NCI-H146 (cell line): Measurements from ENCODE around the gene COL26A1.
"Not testable (repeated sequence)": the region's sequence is repeated elsewhere in the genome, so short reads cannot be mapped to it uniquely, and the experiment has no call there.

Experiments
- DNase-seq: peaks from one replicate; lab custom pipeline; 2025; lab: John Stamatoyannopoulos, UW

Gene COL26A1

DNA sequence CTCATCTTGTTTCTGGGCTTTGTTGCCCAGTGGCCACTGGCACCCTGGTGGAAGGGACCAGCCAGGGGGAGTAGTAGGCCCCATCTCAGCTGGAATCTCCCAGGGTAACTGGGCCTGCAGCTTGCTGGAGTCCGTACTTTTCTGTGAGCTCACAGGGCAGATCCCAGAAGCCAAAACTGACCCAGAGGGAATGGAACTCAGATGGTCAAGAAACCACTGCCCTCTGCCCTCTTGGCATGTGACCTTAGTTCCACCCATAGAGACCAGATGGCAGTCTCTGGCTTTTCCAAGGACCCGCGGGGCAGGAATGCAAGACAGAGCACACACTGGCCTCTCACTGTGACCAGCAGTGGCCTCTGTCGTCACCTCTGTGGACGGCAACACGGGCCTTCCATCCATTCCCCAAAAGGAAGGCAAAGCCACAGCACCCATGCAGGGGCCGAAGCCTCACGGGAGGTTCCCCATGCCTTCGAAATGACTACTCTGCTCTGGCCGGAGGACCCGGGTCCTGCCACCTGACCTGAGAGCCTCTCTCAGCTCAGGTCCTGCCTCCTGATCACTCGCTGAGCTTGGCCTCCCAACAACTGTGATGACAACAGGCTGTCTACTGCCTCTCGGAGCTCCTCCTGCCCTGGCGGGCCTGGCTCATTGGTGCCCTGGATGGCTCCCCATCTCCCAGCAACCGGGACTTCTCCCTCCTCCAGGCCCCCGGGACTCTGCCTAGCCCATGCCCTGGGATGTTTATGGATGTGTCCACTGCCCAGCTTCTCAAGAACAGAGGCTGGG, 236.5 kb downstream of the COL26A1 start:
- DNase-seq, result no peak

DNA sequence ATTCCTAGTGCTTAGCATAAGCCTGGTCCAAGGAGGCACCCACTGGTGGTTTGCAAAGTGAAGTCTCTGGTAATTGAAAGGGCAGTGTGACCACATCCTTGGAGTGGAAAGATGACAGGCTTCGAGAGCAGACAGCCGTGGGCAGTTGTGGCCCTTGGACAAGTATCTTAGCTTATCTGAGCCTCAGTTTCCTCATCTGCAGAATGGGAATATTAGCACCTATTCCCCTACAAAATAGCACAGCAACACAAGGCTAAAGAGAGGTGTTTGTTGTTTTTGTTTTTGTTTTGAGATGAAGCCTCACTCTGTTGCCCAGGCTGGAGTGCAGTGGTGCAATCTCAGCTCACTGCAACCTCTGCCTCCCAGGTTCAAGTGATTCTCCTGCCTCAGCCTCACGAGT, 237.1 kb downstream of the COL26A1 start:
- DNase-seq, result no peak

DNA sequence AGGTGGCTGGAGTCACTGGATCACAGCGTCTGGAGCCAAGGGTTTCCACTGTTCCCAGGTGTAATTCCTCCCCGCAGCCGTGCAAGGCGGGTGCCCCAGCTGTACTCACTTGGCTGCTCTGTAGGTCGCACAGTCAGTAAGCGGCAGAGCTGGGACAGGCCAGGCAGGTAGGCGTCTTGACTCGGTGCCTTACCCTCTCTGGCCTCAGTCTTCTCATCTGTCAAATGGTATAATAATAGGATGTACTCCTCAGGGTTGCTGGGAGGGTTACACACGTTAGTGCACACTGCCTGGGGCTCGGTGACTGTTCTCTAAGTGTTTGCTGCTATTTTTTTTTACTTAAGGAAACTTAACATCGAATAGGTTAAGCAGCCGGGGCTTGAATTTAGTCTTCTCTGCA, 239.4 kb downstream of the COL26A1 start:
- no peak for DNase-seq

DNA sequence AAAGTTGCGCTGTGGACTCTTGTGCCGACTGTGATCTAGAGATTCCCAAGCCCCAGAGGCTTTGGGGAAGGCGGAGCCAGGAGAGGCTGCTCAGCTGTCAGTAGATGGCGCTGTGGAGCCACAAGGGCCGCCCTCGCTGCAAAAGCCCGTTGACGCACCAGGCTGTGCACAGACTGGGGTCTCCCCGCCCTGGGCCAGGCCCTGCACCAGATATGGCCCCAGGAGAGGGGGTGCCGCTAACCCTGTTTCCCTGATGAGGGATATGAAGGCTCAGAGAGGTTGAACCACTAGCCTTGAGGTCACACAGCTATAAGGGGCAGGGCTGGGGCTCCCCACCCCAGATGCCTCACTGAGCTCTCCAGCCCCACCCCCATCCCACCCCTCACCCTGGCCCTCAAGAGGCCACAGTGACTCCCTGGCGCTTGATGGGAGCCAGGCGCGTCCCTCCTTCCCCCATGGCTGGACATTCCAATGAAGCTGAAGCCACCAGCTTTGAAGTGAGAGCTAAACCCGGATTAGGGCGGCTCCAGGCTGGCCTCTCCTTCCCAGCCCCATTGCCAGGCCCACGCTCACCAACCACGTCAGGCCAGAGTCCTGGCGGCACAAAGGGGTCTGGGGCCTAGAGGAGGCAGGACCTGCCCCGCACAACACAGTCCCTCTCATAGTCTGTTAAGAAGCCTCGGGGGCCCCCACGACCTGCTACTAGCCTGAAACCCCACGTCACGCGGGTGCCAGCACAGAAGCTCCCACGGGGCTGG, 240.0 kb downstream of the COL26A1 start:
- peak; percentile 55 for DNase-seq

DNA sequence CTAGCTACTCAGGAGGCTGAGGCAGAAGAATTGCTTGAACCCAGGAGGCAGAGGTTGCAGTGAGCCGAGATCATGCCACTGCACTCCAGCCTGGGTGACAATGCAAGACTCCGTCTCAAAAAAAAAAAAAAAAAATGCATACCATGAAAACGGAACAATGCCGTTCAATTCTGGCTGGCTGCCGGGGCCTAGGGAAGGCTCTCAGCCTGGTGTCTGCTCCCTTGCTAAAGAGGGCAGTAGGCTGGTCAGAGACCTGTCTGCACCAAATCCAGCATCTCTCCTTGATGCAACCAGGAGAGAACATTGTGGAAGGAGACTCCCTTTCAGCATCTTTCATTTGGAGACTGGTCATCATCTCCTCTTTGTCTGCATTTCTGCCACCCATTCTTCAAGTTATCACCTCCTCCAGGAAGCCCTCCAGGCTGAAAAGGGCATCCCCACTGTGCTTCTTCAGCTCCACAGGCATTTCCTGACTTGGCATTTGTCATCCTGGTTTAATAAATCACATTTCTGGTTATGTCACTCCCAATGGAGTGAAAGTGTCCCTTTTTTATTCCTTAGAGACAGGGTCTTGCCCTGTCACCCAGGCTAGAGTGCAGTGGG, 241.8 kb downstream of the COL26A1 start:
- no peak for DNase-seq

DNA sequence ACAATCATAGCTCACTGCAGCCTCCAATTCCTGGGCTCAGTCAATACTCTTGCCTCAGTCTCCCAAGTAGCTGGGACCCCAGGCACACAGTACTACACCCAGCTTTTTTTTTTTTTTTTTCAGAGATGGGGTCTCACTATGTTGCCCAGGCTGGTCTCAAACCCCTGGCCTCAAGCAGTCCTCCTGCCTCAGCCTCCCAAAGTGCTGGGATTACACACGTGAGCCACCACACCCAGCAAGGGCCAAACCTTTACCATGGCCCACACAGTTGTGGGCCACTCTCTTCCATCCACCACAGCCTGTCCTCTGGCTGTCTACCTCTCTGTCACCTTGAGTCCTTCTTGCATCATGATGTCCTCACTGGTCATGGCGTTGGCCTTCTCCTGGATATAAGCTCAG, 242.3 kb downstream of the COL26A1 start:
- DNase-seq, result not testable (repeated sequence)

DNA sequence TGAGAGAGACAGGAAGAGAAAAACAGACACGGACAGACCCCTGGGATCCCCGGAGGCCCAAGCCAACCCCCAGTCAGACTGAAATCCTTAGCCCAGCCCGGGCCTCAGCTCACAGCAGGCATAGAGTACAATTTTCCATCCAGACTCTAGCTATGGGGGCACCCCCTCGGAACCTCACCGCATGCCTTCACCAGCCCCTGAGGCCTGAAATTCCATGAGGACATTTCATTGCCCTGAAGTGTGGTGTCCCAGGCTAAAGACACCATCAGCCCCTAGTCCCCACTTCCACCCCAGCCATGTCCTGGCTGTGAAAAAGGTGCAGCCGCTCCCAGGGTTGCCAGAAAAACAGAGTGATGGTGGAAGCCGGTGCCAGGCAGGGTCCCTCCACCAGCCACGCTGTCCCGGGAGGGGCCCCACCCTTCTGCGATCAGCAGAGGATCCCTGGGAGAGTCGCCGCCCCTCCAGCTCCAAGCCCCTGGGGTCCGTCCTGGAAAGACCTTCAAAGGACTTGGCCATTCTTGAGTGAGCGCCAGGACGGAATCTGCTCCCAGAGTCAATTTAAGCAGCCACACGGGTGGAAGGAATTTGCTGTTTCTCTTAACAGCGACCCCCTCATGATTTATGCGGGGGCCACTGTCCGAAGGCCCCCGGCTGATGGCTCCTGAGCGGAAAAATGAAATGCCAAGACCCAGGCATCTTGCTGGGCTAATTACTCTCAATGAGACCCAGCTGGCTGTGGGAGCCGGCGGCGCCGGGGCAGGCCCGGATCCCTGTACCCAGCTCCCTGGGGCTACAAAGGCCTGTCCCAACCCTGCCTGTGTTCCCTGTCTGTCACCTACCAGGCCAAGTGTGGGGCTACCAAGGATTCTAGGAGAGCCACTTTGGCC, 243.2 kb downstream of the COL26A1 start:
- no peak for DNase-seq

DNA sequence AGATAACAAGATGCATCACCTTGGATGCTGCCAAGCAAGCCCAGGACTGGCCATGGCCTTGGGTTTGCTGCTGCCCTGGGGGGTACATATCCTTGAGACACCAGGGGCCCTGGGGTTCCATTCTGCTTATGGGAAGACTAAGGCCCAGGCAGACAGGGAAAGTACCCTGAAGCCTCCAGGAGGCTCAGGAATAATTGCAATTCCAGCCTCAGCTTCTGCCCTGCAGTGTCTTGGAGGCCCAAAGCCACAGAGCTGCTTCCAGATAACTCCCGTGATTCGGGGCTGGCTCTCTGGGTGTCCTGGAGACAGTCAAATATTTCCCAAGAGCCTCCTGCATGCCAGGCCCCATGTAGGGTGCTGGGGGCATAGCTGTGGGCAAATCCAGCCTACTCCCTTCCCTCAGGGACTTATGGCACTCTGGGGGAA, 243.8 kb downstream of the COL26A1 start:
- no peak for DNase-seq
